ENCODE data around the gene ADK.
A peak's percentile ranks its signal among the peaks of the same experiment; 100 is the strongest.

The ADK gene

GRCh38 chr10:74164716-74165529, 13.9 kb downstream of the ADK start:
- Histone ChIP-seq H3K9me3 (ENCODE audit: control insufficient read depth, insufficient read depth, low read length) (no peaks in the 10 kb centered on the region), H3K4me1 (ENCODE audit: control insufficient read depth, insufficient read depth, low read length) (peaks cover 1% of the 10 kb centered on the region; the same call in 1 of the 2 replicates), H3K27me3 (ENCODE audit: control insufficient read depth, insufficient read depth, low read length) (no peaks in the 10 kb centered on the region), H3K36me3 (ENCODE audit: control insufficient read depth, insufficient read depth, low read length) (no peaks in the 10 kb centered on the region), H3K4me3 (ENCODE audit: low read length) (no peak overlapping the region), H3K27ac (ENCODE audit: low read length) (no peak overlapping the region)
- WGBS (ENCODE audit: insufficient coverage, insufficient read length), result no CpG with 5 or more reads among the region's 6 CpGs
- DNase-seq (ENCODE audit: low read depth, low spot score), result no peak

GRCh38 chr10:74165530-74165901, 14.5 kb downstream of the ADK start:
- Histone ChIP-seq H3K27ac (ENCODE audit: low read length) (no peak overlapping the region), H3K36me3 (ENCODE audit: control insufficient read depth, insufficient read depth, low read length) (no peaks in the 10 kb centered on the region), H3K4me3 (ENCODE audit: low read length) (no peak overlapping the region), H3K27me3 (ENCODE audit: control insufficient read depth, insufficient read depth, low read length) (no peaks in the 10 kb centered on the region), H3K4me1 (ENCODE audit: control insufficient read depth, insufficient read depth, low read length) (peaks cover 1% of the 10 kb centered on the region; the same call in 1 of the 2 replicates), H3K9me3 (ENCODE audit: control insufficient read depth, insufficient read depth, low read length) (no peaks in the 10 kb centered on the region)
- no peak for DNase-seq (ENCODE audit: low read depth, low spot score)
- no CpG with 5 or more reads among the region's 2 CpGs for WGBS (ENCODE audit: insufficient coverage, insufficient read length)

GRCh38 chr10:74167443-74167842, 16.4 kb downstream of the ADK start:
- peaks cover 1% of the 10 kb centered on the region; the same call in 1 of the 2 replicates for H3K4me1 ChIP-seq (ENCODE audit: control insufficient read depth, insufficient read depth, low read length)
- H3K27ac ChIP-seq (ENCODE audit: low read length), result no peak overlapping the region
- no peaks in the 10 kb centered on the region for H3K36me3 ChIP-seq (ENCODE audit: control insufficient read depth, insufficient read depth, low read length)
- no peaks in the 10 kb centered on the region for H3K9me3 ChIP-seq (ENCODE audit: control insufficient read depth, insufficient read depth, low read length)
- DNase-seq (ENCODE audit: low read depth, low spot score), result no peak
- H3K4me3 ChIP-seq (ENCODE audit: low read length), result no peak overlapping the region
- no CpG with 5 or more reads among the region's 1 CpG for WGBS (ENCODE audit: insufficient coverage, insufficient read length)
- no peaks in the 10 kb centered on the region for H3K27me3 ChIP-seq (ENCODE audit: control insufficient read depth, insufficient read depth, low read length)

GRCh38 chr10:74171625-74172024, 20.6 kb downstream of the ADK start:
- DNase-seq (ENCODE audit: low read depth, low spot score), result no peak
- no peak overlapping the region for H3K4me3 ChIP-seq (ENCODE audit: low read length)
- WGBS (ENCODE audit: insufficient coverage, insufficient read length), result no CpG with 5 or more reads among the region's 2 CpGs

GRCh38 chr10:74174521-74174920, 23.5 kb downstream of the ADK start:
- no peaks in the 10 kb centered on the region for H3K36me3 ChIP-seq (ENCODE audit: control insufficient read depth, insufficient read depth, low read length)
- no peak overlapping the region for H3K27ac ChIP-seq (ENCODE audit: low read length)
- H3K4me1 ChIP-seq (ENCODE audit: control insufficient read depth, insufficient read depth, low read length), result no peaks in the 10 kb centered on the region; the same call in 1 of the 2 replicates
- no peak overlapping the region for H3K4me3 ChIP-seq (ENCODE audit: low read length)
- DNase-seq (ENCODE audit: low read depth, low spot score), result no peak
- H3K27me3 ChIP-seq (ENCODE audit: control insufficient read depth, insufficient read depth, low read length), result no peaks in the 10 kb centered on the region
- no peaks in the 10 kb centered on the region for H3K9me3 ChIP-seq (ENCODE audit: control insufficient read depth, insufficient read depth, low read length)
- WGBS (ENCODE audit: insufficient coverage, insufficient read length), result no CpG with 5 or more reads among the region's 3 CpGs

More at GRCh38 chr10:74171625-74172024, 20.6 kb downstream of the ADK start:
- H3K4me1 ChIP-seq (ENCODE audit: control insufficient read depth, insufficient read depth, low read length), result no peaks in the 10 kb centered on the region
- no peak overlapping the region for H3K27ac ChIP-seq (ENCODE audit: low read length)
- no peaks in the 10 kb centered on the region for H3K9me3 ChIP-seq (ENCODE audit: control insufficient read depth, insufficient read depth, low read length)
- no peaks in the 10 kb centered on the region for H3K36me3 ChIP-seq (ENCODE audit: control insufficient read depth, insufficient read depth, low read length)
- no peaks in the 10 kb centered on the region for H3K27me3 ChIP-seq (ENCODE audit: control insufficient read depth, insufficient read depth, low read length)

- no peaks in the 10 kb centered on the region for H3K27me3 ChIP-seq (ENCODE audit: control insufficient read depth, insufficient read depth, low read length)
- no peaks in the 10 kb centered on the region for H3K36me3 ChIP-seq (ENCODE audit: control insufficient read depth, insufficient read depth, low read length)
- H3K4me3 ChIP-seq (ENCODE audit: low read length), result peak overlapping the region; percentile 53; the same call in 1 of the 2 replicates
- no peaks in the 10 kb centered on the region for H3K9me3 ChIP-seq (ENCODE audit: control insufficient read depth, insufficient read depth, low read length)
- no peaks in the 10 kb centered on the region; the same call in 1 of the 2 replicates for H3K4me1 ChIP-seq (ENCODE audit: control insufficient read depth, insufficient read depth, low read length)
- DNase-seq (ENCODE audit: low read depth, low spot score), result no peak
- H3K27ac ChIP-seq (ENCODE audit: low read length), result no peak overlapping the region
- no CpG with 5 or more reads among the region's 10 CpGs for WGBS (ENCODE audit: insufficient coverage, insufficient read length)
Observed at GRCh38 chr10:74175510-74176379, 24.7 kb downstream of the ADK start.

GRCh38 chr10:74176380-74177139, 25.5 kb downstream of the ADK start:
- no peak overlapping the region for H3K27ac ChIP-seq (ENCODE audit: low read length)
- peak; percentile 92 for DNase-seq (ENCODE audit: low read depth, low spot score)
- no peaks in the 10 kb centered on the region for H3K36me3 ChIP-seq (ENCODE audit: control insufficient read depth, insufficient read depth, low read length)
- no CpG with 5 or more reads among the region's 72 CpGs for WGBS (ENCODE audit: insufficient coverage, insufficient read length)
- H3K27me3 ChIP-seq (ENCODE audit: control insufficient read depth, insufficient read depth, low read length), result no peaks in the 10 kb centered on the region
- no peaks in the 10 kb centered on the region for H3K9me3 ChIP-seq (ENCODE audit: control insufficient read depth, insufficient read depth, low read length)
- no peaks in the 10 kb centered on the region; the same call in 1 of the 2 replicates for H3K4me1 ChIP-seq (ENCODE audit: control insufficient read depth, insufficient read depth, low read length)
- H3K4me3 ChIP-seq (ENCODE audit: low read length), result peak overlapping the region; percentile 53

GRCh38 chr10:74177140-74177677, 26.2 kb downstream of the ADK start:
- peak overlapping the region; percentile 53 for H3K4me3 ChIP-seq (ENCODE audit: low read length)
- no peaks in the 10 kb centered on the region for H3K9me3 ChIP-seq (ENCODE audit: control insufficient read depth, insufficient read depth, low read length)
- H3K4me1 ChIP-seq (ENCODE audit: control insufficient read depth, insufficient read depth, low read length), result no peaks in the 10 kb centered on the region; the same call in 1 of the 2 replicates
- H3K27ac ChIP-seq (ENCODE audit: low read length), result no peak overlapping the region
- H3K36me3 ChIP-seq (ENCODE audit: control insufficient read depth, insufficient read depth, low read length), result no peaks in the 10 kb centered on the region
- DNase-seq (ENCODE audit: low read depth, low spot score), result no peak
- no peaks in the 10 kb centered on the region for H3K27me3 ChIP-seq (ENCODE audit: control insufficient read depth, insufficient read depth, low read length)
- WGBS (ENCODE audit: insufficient coverage, insufficient read length), result no CpG with 5 or more reads among the region's 13 CpGs

GRCh38 chr10:74178042-74178791, 27.2 kb downstream of the ADK start:
- Histone ChIP-seq H3K4me3 (ENCODE audit: low read length) (no peak overlapping the region), H3K36me3 (ENCODE audit: control insufficient read depth, insufficient read depth, low read length) (no peaks in the 10 kb centered on the region), H3K27ac (ENCODE audit: low read length) (no peak overlapping the region), H3K27me3 (ENCODE audit: control insufficient read depth, insufficient read depth, low read length) (no peaks in the 10 kb centered on the region), H3K9me3 (ENCODE audit: control insufficient read depth, insufficient read depth, low read length) (no peaks in the 10 kb centered on the region), H3K4me1 (ENCODE audit: control insufficient read depth, insufficient read depth, low read length) (no peaks in the 10 kb centered on the region; the same call in 1 of the 2 replicates)
- DNase-seq (ENCODE audit: low read depth, low spot score), result no peak
- no CpG with 5 or more reads among the region's 5 CpGs for WGBS (ENCODE audit: insufficient coverage, insufficient read length)

Measured in iPS DF 6.9 (cell line).